PC-9 (cell line): ENCODE measurements around the gene CHD5.

Experiments
- EZH2 ChIP-seq: fragments of 200-600 bp; sonication (generic); IDR thresholded peaks from 2 replicates; pipeline ENCODE4 v1.8.0; 2017; ENCODE audit warnings: antibody characterized with exemption, low read depth
- TF ChIP-seq, protein P1 (sequence below): fragments of 200-600 bp; sonication (generic); conservative IDR thresholded peaks from 2 replicates; pipeline ENCODE4 v1.6.1; 2017; ENCODE audit warnings: mixed run types, antibody characterized with exemption, mild to moderate bottlenecking, moderate library complexity

DNA sequence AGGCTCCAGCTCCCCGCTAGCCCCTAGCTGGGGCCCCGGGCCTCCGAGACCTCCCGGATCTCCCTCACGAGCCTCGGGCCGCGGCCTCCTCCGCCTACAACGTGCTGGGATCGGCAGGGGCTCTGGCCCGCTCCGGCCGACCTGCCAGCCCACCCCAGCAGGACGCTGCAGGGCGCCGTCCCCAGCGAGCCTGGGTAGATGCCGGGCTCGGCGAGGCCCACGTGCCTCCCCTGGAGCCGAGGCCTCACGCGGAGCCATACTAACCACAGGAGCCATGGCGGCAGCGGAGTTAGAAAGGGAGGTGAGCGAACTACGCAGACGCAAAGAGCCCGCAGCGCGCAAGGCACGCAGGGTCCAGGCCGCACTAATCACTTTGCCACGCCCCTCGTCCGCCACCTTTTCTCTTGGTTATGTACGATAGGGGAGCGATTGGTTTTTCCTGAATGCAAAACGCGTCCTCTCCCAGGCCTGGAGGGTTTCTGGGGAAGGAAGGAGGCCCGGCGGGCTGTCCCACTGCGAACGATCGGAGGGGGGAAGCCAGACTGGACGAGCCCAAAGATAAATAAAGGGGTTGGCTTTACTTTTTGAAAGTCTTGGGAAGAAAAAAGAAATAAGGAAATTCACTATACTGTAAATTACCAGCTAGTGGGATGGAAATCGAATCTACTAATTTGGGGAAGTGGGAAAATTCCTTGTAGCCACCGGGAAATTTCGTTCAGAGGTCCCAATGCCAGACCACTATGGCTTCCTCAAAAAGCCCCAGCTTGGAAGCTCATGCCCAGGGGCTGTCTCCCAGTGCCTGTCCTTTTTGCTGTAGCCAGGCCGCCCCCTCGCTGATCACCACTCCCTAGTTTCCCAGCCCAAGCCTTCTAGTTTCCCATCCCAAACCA lies 19.4 kb upstream of the CHD5 start, which contains the start of gene RPL22:
- TF ChIP-seq, protein P1, sequence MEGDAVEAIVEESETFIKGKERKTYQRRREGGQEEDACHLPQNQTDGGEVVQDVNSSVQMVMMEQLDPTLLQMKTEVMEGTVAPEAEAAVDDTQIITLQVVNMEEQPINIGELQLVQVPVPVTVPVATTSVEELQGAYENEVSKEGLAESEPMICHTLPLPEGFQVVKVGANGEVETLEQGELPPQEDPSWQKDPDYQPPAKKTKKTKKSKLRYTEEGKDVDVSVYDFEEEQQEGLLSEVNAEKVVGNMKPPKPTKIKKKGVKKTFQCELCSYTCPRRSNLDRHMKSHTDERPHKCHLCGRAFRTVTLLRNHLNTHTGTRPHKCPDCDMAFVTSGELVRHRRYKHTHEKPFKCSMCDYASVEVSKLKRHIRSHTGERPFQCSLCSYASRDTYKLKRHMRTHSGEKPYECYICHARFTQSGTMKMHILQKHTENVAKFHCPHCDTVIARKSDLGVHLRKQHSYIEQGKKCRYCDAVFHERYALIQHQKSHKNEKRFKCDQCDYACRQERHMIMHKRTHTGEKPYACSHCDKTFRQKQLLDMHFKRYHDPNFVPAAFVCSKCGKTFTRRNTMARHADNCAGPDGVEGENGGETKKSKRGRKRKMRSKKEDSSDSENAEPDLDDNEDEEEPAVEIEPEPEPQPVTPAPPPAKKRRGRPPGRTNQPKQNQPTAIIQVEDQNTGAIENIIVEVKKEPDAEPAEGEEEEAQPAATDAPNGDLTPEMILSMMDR = no peak
- no peak for TF ChIP-seq EZH2
